ENCODE data around the gene USP31.

USP31 gene

DNA sequence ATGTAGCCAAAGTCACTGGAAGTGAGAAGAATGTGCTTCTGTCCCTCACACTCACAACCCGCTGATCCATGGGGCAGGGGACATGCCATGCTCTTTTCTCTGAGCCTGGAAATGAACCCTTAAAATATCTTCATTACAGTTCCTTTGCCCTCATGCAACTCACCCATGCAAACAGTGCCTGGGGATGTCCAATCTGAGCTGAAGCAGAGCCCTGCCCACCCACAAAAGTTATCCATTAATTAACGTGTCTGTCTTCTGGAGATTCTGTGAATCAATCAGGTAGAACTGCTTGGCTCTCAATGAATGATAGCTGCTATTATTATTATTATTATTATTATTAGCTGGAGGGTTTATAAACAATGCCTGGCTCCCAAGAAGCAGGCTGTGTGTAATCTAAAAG is 133.7 kb downstream of the USP31 start:
- peak; percentile 52 for DNase-seq (ENCODE audit: low spot score)

DNA sequence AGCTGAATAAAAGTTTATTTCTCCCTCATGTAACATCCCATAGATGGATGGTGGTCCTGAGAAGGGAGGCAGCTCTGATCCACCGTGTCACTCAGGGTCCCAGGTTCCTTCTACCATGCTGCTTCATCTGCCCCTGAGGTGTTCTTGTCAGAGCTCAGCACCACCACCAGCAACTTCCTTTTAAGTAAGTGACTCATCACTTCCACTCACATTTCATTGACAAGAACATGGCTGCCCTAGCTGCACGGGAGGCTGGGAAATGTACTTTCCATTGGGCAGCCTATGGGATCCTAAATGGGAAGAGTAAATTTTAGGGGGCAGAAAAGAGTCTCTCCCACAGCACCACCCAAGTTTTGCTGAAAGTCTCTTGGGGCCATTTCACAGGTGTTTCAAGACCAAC is 134.7 kb downstream of the USP31 start:
- DNase-seq (ENCODE audit: low spot score) = peak; percentile 42

Measured in kidney tubule cell (primary cell).